Measurements from ENCODE around the gene PCF11.
"Not testable (repeated sequence)": the region's sequence is repeated elsewhere in the genome, so short reads cannot be mapped to it uniquely, and the experiment has no call there.

The PCF11 gene

DNA sequence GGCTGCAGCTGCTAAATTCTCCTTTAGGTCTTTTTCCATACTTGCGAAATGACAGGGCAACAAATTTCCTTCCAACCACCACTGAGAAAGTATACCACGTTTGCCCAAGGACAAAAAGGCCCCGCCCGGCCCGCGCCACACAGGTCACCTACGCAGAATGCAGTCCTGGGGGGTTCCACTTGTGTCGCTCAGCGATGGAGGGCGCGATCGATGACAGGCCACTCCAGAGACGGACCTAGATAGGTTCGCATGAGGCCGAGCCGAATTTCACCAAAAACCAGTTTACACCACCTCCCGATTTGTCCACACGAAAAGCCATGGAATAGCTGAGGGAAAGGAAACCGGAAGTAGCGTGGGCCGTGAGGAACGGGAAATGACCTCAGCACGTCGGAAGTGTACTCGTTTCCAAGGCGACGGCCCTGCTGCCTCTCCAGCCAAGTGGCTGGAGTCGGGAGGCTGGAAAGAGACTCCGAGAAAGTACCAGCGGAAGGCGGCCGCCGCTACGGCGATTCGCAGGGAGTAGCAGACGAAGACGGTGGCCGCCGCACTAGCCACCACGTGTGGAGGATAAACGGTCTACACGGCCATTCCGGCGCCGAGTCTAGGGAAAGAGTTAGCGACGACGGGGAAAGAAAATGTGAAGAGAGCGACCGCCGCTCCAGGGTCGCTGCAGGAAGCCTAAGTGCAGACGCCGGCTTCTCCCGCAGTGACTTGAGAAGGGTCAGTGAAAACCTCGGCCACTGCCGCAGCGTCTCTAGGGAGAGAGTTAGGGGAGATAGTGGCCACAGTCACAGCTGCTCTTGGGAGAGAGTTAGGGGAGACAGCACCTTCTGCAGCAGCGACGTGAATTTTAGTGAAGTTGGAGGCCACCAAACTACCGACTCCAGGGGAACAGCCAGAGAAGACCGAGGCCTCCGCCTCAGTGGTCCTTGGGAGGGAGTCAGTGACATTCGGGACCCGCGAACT lies 36.7 kb downstream of the PCF11 start, which contains the start of gene ANKRD42:
TSS of gene ANKRD42 (plus strand) at position 398 of the 966 bp plus-strand sequence. CDS start 959 bp downstream, outside the sequence.
- peak; percentile 82 to 91 for DNase-seq

DNA sequence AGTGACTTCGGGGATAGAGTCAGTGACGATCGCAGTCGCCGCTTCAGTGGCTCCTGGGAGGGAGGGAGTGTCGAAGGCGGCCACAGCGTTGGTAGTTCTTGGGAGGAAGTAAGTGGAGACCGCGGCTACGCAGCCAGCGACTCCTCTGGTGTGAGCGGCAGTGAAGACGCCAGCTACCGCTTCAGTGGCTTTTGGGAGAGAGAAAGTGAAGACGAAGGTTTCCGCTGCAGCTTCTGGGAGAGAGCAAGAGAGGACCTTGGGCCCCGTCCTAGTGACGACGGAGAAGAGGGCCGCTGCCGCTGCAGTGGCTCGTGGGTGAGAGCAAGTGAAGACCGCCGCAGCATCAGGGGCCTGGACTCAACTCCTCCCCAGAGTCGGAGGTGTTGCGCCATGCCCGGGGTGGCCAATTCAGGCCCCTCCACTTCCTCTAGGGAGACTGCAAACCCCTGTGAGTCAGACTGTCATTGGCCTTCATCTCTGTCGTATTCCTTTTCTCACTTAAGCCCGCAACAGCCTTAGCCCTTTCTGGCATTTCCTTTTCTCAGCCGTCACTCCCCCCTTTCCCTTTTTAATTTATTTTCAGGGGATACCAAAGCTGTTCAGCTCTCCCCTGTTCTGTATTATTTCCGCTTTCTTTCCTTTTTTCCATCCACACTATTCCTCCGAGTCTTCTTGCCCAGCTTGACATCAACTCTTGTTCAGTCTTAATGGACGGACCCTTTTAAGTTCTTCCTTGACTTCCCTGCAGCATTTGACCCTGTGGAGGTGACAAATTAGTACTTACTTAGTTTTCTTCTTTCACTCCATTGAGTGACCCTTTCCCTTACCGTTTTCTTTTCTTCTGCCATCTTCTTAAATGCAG lies 37.6 kb downstream of the PCF11 start:
- peak in 1 of 2 experiments; percentile 39 for DNase-seq

DNA sequence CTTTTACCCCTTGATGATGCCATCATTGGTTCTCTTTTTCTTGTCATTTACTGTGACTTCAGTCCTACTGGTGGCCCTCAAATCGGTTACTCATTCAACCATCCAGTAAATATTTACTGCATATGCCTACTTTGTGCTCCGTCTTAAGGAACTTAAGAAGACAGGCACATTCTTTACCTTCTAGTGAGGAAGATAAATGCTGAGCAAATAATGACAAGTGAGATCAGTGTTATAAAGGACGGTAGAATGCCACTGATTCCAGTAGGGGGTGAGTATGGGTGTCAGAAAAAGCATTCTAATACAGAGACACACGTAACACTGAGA lies 38.2 kb downstream of the PCF11 start:
- no peak for DNase-seq

DNA sequence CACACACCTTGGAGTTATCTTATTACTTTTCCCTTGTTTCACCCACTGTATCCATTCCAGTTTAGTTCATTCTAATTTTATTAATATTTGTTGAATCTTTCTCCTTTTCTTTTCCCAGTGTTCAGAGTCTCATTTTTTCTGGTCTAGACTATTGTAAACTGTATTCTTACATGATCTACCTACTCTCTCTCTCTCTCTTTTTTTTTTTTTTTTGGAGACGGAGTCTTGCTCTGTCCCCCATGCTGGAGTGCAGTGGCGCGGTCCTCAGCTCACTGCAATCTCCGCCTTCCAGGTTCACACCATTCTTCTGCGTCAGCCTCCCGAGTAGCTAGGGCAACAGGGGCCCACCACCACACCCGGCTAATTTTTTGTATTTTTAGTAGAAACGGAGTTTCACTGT lies 38.7 kb downstream of the PCF11 start:
- no peak for DNase-seq

DNA sequence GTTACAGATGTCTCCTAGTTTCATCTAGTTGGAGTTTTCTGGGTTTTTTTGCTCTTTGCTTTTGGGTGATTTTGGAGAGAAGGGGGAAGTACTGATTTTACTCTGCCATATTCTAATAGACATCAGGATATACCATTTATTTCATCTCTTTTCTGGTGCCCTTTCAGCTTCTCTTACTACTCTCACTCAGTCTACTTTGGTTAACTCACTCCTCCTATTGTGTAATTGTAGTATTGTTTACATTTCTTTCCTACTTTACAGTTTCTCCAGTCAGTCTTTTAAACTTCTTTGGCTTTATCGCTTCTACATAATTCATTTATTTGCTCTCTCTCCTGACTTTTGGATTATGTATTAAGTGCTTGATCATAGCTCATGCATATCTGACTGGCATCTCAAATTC lies 43.1 kb downstream of the PCF11 start:
- no peak for DNase-seq

DNA sequence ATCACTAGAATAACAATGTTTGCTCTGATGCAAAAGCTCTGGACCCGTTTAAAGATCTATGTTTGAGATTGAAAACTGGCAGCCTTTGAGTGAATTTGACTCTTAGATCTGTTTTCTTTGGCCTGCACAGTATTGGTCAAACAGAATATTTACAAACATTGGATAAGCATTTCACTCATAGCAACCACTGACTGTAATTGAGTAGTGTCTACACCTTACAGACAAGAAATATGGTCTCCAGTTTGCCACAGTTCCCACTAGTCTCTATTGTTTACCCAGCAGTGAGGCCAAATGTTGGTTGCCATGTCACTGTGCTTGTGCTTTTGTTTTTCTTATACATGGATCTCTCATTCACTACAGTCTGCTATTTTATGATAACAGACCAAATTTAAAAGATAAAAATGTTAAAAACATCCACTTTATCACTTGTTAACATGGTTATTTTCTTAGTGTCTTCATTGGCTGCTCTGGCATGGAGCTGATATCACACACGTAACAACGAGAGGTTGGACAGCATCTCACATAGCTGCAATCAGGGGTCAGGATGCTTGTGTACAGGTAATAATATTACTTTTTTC lies 48.8 kb downstream of the PCF11 start:
- DNase-seq, result no peak

DNA sequence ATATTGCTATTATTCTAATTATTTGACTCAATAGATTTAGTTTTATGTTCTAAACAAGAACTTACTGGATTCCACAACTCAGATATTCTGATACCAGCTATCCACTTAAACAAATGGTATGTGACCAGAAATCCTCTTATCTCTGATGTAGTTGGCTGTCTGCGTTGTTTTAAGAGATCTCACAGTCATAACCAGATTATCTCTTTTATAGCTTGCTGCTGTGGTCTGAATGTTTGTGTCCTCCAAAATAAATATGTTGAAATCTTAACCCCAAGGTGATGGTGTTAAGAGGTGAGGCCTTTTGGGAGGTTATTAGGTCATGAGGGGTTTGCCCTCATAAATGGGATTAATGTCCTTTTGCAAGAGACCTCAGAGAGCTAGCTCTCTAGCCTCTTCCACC lies 49.3 kb downstream of the PCF11 start:
- DNase-seq, result no peak

DNA sequence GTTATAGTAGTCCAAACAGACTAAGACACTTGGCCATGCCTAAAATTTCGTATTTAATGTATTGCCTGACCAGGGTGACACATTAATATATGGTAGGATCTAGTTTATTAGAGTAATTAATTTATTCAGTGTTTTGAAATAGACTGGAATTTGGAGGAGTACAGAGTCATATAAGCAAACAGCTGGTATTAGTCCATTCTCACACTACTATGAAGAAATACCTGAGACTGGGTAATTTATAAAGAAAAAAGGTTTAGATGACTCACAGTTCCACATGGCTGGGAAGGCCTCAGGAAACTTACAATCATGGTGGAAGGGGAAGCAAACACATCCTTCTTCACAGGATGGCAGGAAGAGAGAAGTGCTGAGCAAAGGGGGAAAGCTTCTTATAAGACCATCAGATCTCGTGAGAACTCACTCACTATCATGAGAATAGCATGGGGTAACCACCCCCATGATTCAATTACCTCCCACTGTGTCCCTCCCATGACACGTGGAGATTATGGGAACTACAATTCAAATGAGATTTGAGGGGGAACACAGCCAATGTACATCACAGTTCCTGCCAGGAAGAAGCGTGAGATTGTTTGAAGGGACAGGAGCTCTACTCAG lies 49.9 kb downstream of the PCF11 start:
- not testable (repeated sequence) for DNase-seq

DNA sequence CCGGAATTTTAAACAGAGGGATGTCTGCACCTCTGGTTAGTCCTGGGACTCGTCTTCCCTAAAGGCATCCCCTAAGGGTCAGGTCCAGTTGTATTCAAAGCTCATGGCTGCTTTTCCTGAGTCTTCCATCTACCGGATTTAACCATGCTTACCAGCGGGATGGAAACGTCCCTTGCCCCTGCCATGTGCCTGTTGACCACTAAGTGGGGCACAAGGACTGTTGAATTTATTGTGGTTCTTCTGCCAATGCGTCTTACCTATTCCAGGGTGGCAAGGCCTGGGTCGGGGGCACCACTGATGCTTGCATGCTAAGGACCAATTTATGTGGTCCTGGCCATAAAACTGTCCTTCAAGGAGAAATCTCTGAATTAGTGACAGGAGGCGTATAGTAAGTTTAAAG lies 62.2 kb downstream of the PCF11 start:
- peak in 1 of 2 experiments; percentile 31 for DNase-seq

DNA sequence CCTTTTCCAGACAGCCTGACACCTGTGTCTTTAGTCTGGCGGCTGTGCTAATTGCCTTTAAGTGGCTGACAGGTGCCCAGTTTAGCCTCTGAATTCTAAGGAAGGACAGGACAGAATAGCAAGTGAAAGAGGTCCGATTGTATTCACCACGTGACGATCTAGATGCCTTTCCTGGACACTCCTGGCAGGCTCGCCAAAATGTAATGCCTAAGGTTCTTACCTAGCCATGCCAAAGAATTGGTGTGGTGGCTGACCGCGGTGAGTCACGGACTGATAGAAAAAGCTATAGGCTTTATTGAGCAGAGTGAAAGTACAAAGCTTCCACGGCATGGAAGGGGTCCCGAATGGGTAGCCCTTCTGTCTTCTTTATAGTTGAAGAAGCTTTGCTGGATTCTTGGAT lies 63.3 kb downstream of the PCF11 start:
- DNase-seq, result peak; percentile 17 to 38

DNA sequence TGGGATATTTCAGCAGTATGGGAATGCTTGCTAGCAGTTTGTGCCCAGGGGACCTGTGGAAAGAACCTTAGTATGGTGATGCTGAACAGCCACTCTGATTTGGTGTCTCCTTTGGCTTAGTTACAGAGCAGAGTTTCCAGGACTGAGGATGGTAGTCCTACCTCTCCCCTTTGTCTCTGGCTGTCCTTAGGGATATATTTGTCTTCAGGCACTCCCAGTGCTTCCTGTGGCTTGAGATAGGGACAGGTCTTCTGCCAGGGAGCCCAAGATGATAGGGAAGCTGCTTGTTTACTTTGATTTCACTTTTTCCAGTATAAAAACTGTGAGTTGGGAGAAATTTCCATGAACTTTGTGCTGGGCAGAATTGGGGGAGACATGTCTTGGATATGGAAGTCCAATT lies 64.8 kb downstream of the PCF11 start:
- DNase-seq, result no peak

DNA sequence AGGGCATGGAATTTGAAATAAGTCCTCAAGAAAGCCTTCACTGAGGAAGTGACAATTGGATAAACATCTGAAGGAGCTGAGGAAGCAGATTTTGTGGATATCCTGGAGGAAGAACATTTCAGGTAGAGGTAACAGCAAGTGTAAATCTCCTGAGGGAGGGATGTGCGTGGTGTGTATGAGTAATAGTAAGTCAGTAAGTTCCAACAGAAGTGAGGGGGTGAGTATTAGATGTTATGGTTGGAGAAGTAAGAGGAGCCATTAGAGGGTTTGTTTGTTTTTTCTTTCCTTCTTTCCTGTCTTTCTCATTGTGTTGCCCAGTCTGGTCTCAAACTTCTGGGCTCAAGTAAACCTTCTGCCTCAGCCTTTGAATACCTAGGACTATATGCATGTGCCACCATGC lies 65.6 kb downstream of the PCF11 start:
- DNase-seq, result no peak

DNA sequence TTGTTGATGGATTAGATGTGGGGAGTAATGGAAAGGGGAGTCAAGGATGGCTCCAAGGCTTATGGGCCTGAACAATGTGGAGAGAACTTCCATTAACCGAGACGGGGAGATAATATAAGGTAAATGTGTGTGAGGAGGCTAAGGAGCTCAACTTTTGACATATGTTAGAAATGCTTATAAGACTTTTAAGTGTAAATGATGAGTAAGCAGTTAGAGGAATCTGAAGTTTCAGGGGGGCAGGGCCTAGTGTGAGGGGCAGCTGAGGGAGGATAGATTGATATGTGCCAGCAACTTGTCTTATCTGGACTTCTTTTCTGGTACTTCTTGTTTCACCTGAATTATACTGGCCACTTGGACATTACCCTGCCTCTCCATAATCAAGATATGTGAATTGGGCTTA lies 66.5 kb downstream of the PCF11 start:
- DNase-seq, result no peak

DNA sequence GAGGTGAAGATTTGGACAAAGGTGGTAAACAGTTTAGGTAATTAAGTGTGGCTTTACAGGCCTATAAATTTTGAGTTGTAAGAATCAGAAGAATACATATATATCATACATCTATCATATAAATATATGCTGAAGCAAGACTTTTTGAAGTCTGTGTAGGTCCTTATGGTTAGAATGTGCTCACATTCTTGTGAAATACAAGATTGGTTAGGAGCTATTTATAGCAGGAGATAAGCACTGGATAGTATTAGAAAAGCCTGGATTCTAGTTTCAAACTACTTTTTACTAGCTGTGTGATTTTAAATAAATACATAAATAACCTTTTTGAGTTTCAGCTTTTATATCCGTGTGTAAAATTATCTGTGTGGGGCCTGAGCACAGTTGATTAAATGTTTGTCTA lies 78.9 kb downstream of the PCF11 start:
- no peak for DNase-seq

All from NCI-H524 (cell line).